CD4-positive, alpha-beta T cell treated with Interleukin-1 beta for 1 hour (primary cell): ENCODE results near the gene ALPG.
"Not testable (repeated sequence)": the region's sequence is repeated elsewhere in the genome, so short reads cannot be mapped to it uniquely, and the experiment has no call there.

ENCODE experiments used
- DNase-seq, 2 donors: peaks; one replicate each; pipeline ENCODE4 v3.0.0-alpha.2; 2020 to 2022

Gene ALPG

GRCh38 chr2:232398293-232399034 lies 8.2 kb upstream of the ALPG start:
- DNase-seq: no peak

- DNase-seq: no peak
Observed at GRCh38 chr2:232400256-232401015, 6.2 kb upstream of the ALPG start.

- DNase-seq: no peak
Observed at GRCh38 chr2:232402518-232402917, 4.1 kb upstream of the ALPG start.

GRCh38 chr2:232405943-232406510 lies 617 bp upstream of the ALPG start:
- no peak for DNase-seq

- not testable (repeated sequence) for DNase-seq
Observed at GRCh38 chr2:232407428-232408150, 945 bp downstream of the ALPG start.

- DNase-seq: not testable (repeated sequence)
Observed at GRCh38 chr2:232408269-232408668, 1.6 kb downstream of the ALPG start.

- DNase-seq: not testable (repeated sequence)
Observed at GRCh38 chr2:232409617-232410016, 3.0 kb downstream of the ALPG start.

- no peak for DNase-seq
Observed at GRCh38 chr2:232410238-232410900, 3.7 kb downstream of the ALPG start.

- no peak for DNase-seq
Observed at GRCh38 chr2:232411901-232412629, 5.4 kb downstream of the ALPG start.

- no peak for DNase-seq
Observed at GRCh38 chr2:232412986-232413385, 6.3 kb downstream of the ALPG start.

GRCh38 chr2:232415138-232415690 lies 8.6 kb downstream of the ALPG start:
- no peak for DNase-seq

- DNase-seq: no peak
Observed at GRCh38 chr2:232415736-232416520, 9.3 kb downstream of the ALPG start.

GRCh38 chr2:232416521-232417470 lies 10.2 kb downstream of the ALPG start:
- DNase-seq: no peak

- no peak for DNase-seq
Observed at GRCh38 chr2:232417489-232417888, 10.8 kb downstream of the ALPG start.

- DNase-seq: no peak
Observed at GRCh38 chr2:232418056-232418455, 11.4 kb downstream of the ALPG start.

- no peak for DNase-seq
Observed at GRCh38 chr2:232418466-232419244, 12.0 kb downstream of the ALPG start.

GRCh38 chr2:232419245-232420072 lies 12.8 kb downstream of the ALPG start:
- no peak for DNase-seq

GRCh38 chr2:232420073-232420454 lies 13.4 kb downstream of the ALPG start:
- no peak for DNase-seq
